ENCODE data around the gene TMEM150B.

The TMEM150B gene, protein sequence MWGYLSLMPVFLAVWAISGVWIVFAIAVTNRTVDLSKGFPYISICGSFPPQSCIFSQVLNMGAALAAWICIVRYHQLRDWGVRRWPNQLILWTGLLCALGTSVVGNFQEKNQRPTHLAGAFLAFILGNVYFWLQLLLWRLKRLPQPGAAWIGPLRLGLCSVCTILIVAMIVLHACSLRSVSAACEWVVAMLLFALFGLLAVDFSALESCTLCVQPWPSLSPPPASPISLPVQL

DNA sequence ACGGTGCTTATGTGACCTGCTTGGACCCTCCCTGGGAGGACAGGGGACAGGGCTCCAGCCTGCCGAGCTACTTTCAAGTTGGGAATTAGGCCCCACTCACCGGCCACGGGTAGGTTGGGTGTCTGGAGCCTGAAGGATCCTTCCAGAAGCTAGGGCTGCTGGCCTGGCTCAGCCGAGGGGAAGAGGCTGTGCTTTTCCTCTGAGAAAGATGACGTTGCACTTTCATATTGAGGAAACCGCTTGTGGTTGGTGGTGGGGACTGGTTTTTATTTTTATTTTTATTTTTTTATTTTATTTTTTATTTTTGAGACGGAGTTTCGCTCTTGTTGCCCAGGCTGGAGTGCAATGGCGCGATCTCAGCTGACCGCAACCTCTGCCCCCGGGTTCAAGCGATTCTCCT, at the start of gene TMEM150B:
Gene TMEM150B, minus strand, starts transcription at position 170 of the 400 bp plus-strand sequence. CDS start 4,305 bp downstream, outside the sequence.
- no peak for DNase-seq (ENCODE audit: low spot score)

DNA sequence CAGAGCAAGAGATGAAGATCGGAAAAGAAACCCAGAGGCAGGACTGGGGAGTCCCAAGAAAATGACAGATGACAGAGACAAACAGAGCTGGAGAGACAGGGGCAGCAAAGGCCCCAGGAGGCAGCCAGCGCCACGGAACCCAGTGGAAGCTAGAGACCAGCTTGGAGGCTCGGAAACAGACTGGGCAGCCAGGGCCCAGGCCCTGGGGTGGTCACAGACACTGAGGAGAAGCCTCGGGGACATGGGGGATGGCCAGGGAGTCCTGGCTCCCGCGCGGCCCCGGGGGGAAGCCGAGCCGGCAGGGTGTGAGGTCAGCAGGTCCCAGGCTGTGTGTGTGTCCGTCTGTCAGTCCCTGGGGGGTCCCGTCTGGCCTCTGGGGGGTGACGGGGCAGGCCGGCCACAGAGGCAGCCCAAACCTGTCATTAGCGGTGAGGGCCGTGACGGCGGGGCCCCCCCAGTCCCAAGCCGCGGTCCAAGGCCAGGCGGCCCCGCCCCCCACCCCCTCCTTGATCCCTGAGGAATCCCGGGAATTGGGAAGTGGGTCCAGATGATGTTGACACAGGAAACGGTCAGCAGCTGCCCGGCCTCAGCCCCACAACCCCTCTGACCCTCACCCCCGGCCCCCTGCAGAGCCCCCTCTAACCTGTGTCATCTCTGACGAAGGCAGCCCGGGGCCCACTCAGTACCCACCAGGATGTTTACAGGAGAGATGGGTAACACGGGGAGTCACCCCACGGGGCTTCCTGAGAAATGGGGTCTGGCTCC, 49.0 kb upstream of the TMEM150B start:
- no peak for DNase-seq (ENCODE audit: low spot score)

DNA sequence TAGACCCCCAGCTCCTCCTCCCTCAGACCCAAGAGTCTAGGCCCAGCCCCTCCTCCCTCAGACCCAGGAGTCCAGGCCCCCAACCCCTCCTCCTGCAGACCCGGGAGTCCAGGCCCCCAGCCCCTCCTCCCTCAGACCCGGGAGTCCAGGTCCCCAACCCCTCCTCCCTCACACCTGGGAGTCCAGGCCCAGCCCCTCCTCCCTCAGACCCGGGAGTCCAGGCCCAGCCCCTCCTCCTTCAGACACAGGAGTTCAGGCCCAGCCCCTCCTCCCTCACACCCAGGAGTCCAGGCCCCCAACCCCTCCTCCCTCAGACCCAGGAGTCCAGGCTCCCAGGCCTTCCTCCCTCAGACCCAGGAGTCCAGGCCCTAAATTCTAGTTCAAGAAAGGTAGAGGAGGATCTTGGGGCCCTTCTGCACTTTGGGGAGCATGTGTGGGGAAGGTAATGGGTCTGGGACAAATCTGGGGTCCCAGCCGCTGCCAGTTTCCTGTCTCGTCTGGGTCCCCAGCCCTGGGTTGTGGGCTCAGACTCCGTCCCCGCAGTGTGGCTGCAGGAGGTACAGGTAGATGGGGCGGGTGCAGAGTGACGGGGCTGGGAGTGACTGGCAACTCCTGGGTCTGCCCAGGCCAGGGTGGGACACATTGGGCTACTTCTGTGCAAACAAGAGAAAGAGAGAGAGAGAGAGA, 48.3 kb upstream of the TMEM150B start:
- DNase-seq (ENCODE audit: low spot score) = no peak

DNA sequence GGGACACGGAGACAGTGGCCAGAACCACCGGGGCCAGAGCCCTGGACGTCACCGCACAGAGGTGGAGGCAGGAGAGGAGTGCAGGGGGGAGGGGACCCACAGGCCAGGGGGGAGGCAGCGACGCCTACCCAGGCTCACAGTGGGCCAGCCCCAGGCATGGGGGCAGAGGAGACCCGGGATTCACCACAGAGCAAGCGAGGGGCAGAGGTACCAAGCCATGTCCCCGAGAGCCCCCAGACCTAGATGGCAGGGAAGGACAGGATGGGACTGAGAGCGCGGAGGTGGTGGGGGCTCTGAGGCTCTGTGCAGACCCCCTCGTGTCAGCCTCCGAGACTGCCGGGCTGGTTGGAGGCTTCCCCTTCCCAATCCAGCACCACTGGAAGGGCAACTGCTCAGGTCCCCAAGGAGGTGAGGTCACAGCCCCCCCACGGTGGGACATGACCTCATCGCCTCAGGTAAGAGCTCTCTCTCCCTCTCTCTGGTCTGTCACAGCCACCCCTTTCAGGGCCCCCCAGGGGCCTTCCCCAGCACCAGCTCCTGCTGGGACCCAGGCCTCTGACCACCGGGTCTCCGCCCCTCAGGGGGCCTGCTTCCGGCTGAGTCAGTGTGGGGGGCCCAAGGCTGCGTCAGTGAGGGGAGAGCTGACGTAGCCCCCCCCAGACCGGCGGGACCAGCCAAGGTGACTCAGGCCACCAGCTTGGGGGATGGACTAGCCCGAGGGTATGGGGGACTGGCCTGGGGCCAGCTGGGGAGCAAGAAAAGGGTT, 47.4 kb upstream of the TMEM150B start:
- no peak for DNase-seq (ENCODE audit: low spot score)

DNA sequence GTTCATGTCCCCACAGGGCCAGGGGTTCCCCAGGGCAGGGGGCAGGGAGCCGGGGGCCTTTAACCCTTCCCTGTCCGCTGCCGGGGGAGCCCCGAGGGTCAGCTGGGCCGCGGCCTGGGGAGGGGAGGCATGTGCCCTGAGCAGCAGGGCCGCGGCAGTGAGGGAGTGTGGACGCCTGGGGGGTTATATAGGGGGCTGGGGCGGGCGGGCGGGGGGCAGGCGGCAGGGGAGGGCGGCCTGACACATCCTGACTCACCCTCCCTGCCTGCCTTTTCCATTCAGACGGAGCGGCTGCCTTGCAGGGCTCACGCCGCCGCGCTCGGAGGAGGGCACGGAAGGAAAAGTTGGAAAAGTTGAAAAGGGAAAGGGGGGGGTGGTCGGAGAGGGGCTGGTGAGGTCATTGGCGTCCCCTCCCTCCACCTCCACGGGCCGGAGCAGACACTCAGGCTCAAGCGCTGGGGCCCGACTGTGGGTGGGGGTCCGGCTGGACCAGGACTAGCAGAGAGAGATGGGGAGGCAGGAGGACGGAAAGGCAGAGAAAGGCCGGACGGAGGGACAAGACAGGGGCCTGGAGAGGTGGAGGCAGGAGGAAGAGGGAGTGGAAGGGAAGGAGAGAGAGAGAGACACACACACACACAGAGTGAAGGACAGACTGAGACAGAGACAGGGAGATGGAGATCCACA, 45.3 kb upstream of the TMEM150B start, which contains the start of gene IL11:
Gene IL11, minus strand, starts transcription at position 159 of the 684 bp plus-strand sequence. Its CDS starts 153 bp downstream, at position 6.
- no peak for DNase-seq (ENCODE audit: low spot score)

DNA sequence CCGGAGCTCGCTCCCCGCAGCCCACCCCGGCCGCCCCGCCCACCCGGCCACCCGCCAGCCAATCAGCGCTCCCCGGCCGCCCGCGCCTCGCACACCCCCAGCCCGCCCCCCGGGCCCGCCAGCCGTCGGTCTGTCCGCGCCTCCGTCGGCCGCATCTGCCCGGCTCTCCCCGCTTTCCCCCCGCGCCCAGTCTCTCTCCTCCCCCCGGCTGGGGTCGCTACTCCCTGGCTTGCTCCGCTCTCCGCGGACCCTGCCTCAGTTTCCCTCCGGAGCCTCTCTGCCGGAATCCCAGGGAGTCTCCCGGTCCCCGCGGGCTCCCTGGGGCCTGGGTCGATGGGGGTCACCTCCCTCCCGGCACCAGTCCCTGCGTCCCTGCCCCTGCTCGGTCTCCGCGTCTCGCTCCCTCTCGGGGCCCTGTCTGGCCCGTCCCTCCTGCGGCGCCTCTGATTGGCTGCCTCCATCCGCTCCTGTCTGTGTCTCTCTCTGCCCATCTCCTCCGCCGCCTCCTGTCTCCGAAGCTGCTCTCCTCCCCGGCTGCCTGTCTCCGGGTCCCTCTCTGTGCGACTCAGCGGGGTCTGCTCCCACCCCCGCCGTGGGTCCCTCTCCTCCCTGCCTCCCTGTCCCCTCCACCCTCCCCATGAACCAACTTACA, 44.6 kb upstream of the TMEM150B start:
- DNase-seq (ENCODE audit: low spot score) = no peak

DNA sequence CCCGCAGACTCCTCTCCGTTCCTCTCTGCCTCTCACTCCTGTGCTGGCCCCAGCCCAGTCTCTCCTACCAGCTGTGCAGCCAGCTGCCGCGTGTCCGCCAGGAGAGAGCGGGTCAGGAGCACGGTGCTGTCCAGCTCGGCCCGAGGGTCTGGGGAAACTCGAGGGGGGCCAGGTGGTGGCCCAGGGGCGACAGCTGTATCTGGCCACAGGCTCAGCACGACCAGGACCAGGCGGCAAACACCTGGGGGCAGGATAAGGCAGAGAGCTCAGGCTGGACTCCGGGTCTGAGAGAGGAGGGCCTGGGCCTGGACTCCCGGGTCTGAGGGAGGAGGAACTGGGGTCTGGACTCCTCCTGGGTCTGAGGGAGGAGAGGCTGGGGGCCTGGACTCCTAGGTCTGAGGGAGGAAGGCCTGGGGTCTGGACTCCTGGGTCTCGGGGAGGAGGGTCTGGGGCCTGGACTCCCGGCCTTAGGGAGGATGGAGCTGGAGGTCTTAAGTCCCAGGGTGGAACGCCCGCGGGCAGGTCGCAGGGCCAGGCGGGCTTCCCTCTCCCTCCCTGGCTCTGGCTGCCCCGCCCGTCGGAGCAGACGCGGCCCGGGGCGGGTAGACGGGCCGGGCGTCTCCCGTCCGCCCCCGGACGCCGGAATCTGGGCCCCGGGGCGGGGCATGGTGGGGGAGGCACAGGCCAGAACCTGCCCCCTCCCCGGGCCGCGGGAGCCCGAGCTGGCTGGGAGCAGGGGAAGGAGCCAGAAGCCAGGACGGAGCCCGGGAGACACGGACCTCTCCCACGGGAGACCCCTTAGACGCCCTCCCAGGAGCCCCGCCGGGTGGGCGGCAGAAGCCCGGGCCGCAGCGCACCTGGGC, 43.8 kb upstream of the TMEM150B start:
- no peak for DNase-seq (ENCODE audit: low spot score)

DNA sequence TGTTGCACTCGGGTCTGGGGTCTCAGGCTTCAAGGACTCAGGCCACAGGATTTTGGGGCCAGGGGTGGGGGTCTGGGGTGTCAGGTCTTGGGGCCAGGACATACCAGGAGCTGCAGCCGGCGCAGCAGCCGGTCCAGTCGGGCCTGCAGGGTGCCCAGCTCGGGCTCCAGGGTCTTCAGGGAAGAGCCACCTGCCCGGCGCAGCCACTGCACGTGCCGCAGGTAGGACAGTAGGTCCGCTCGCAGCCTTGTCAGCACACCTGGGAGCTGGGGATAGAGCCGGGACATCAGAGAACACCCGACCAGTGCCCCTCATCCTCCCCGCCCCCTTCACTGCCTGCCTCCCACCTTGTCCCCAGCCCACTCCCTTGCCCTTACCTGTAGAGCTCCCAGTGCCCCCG, 43.0 kb upstream of the TMEM150B start:
- DNase-seq (ENCODE audit: low spot score) = no peak

DNA sequence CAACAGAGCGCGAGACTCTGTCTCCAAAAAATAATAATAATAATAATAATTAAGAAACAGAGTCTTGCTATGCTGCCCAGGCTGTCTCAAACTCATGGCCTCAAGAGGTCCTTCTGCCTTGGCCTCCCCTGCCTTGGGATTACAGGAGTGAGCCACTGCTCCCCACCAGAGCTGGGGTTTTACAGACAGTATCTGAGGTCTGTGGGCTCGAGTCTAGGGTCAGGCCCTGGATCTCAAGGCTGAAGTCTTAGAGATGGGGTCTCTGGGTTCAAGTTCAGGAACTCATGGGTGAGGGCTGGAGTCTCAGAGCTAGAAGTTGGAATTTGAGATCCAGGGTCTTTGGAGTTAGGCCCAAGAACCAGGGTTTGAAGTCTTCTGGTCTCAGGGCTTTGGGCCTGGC, 41.6 kb upstream of the TMEM150B start:
- no peak for DNase-seq (ENCODE audit: low spot score)

DNA sequence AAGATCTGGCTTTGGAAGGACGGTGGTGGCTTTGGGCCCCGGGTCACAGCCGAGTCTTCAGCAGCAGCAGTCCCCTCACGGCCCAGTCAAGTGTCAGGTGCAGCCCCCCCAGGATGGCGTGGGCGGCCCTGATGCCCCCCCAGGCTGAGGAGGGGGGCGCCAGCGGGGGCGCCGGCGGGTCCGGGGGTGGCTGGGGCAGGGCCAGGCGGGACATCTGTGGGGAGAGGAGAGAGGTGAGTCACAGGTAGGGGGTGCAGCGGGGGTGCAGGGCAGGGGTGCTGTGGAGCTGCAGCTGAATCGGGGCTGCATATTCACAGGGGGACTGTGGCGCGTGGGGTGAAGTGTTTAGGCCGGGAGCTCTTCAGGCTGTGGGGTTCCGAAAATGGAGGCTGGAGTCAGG, 40.8 kb upstream of the TMEM150B start:
- no peak for DNase-seq (ENCODE audit: low spot score)

DNA sequence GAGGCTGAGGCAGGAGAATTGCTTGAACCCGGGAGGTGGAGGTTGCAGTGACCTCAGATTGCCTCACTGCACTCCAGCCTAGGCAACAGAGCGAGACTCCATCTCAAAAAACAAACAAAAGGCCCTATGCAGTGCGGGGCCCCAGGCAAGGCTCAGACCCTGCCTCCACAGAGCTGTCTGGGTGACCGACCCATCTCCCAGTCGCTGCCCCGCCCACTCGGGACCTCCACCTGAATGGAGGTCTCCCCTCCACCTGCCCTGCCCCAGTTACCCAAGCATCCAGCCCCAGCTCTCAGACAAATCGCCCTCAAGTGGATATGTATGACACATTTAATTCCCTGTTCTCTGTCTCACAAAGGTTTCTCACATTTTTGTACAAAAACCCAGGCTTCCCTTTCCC, 40.1 kb upstream of the TMEM150B start:
- no peak for DNase-seq (ENCODE audit: low spot score)

DNA sequence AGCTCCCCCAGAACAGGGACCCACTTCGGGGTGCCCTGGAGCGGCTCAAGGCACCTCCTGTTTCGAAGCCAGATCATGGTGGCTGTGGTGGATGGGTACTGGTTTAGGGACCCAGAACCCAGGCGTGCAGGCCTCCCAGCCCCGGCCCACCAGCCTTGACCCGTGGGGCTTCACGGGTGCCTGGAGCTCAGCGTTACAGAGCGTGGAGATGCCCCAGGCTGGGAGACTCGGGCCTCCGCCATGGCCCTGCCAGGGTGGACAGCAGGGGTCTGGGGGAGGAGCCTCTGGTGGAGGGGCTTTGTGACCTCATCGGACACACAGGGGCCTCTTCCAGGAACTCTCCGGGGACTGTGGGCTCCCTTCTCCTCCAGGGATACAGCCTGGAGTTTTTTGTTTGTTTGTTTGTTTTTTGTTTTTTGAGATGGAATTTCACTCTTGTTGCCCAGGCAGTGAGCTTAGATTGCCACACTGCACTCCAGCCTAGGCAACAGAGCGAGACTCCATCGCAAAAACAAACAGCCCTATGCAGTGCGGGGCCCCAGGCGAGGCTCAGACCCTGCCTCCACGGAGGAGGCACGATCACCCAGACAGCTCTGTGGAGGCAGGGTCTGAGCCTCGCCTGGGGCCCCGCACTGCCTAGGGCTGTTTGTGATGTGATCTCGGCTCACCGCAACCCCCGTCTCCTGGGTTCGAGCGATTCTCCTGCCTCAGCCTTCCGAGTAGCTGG, 38.0 kb upstream of the TMEM150B start, which contains the start of gene GARIN5B:
Gene GARIN5B, minus strand, starts transcription at position 271 of the 727 bp plus-strand sequence. Its CDS starts 194 bp downstream, at position 77.
- no peak for DNase-seq (ENCODE audit: low spot score)

DNA sequence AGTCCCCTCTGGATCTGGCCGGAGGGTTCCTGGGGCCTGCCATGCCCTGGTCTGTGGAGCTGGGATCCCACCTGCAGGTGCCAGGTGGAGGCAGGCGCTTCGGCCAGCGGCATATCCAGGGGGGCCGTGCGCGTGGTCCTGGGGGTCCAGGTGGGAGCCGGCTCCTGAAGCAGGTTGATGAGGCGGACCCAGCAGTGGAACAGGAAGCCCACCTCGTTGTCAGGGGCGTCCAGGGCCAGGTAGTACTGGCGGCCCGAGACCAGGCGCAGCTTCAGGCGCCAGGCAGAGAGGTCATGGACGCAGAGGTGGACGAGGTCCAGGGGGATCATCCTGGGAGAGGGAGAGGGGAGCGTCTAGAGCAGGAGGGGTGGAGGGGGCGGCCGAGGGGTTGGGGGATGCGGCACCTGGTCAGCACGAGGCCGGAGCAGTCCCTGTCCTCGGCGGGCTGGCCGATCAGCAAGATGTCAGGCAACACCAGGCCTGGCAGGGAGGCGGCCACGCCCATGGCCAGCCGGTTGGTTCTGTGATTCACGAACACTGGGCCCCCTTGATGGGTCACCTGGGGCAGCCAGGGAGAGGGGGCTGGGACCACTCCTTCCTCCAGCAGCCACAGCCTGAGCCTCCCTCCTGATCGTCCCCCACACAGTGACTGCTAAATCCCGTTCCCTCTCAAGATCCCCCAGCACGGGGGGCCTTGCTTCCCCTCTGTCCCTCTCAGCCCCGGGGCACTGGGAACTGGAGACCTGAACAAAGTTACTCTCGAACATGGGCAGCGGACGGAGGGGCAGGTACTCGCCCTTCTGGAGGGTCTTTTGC, 37.2 kb upstream of the TMEM150B start:
- DNase-seq (ENCODE audit: low spot score) = no peak

DNA sequence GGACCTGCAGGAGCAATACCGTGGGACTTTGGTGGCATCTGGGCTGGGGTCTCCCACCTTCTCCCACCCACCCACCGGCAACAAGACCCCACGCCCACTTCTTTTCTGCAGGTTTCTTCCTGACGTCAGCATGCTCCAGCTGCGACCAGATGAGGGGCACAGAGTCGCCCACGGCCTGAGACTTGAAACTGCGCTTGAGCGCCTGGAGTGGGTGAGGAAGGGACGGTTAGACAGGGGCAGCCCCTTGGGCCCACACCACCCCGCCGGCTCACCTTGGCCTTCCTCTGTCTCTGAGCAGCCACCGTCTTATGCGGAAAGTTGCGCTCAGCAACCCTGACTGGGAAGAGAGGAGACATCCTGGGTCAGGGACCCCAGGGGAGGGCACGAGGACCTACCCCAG, 35.8 kb upstream of the TMEM150B start:
- no peak for DNase-seq (ENCODE audit: low spot score)

DNA sequence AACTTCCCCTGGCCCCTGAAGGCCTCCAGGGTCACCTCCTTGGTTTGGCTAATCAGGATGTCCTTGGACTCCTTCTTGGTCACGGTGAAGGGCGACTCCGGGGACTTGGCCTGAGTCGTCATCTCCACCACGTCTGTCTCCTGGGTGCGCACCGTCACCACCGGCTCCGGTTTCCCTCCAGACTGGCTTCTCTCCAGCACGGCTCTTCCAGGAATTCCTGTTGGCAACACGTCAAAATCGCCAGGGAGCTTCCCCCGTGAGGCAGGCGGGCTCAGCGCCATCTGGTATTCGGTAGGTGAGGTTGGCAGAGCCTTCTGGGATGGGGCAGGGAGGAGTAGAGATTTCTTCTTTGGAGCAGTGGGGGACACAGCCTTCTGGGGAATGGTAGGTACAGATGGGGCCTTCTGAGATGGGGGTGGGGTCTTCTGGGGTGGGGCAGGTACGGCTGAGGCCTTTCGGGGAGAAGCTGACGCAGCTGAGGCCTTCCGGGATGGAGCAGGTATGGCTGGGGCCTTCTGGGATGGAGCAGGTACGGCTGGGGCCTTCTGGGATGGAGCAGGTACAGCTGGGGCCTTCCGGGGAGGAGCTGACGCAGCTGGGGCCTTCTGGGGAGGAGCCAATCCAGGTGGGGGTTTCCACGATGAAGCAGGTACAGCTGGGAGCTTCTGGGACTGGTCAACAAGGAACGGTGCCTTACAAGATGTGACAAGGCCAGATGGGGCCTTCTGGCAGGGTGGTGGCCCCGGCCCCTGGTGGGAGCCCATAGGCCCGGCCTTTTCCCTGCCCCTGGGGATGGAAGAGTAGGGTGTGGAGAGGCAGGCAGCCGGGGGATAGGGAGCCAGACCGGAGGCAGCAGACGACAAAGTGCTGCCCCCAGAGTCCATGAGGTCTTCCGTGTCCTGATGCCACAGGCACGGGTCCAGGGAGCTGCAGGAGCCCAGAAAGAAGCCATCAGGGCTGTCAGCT, 34.1 kb upstream of the TMEM150B start:
- no peak for DNase-seq (ENCODE audit: low spot score)

DNA sequence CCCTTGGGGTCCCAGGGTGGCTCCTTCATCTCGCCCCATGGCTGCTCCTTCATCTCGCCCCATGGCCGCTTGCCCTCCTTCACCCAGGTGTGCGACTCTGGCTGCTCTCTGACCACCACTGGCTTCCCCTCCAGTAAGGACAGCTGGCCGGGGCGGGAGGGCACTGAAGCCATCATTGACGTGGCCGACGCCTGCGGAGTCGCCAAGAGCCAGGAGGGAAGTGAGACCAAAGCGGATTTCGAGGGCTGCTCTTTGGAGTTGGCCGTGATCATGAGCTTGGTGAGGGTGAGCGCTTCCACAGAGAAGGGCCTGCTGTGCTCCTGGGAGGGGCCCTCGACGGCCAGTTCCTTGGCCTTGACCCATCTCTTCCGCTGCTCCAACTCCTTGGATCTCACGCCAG, 33.4 kb upstream of the TMEM150B start:
- no peak for DNase-seq (ENCODE audit: low spot score)

DNA sequence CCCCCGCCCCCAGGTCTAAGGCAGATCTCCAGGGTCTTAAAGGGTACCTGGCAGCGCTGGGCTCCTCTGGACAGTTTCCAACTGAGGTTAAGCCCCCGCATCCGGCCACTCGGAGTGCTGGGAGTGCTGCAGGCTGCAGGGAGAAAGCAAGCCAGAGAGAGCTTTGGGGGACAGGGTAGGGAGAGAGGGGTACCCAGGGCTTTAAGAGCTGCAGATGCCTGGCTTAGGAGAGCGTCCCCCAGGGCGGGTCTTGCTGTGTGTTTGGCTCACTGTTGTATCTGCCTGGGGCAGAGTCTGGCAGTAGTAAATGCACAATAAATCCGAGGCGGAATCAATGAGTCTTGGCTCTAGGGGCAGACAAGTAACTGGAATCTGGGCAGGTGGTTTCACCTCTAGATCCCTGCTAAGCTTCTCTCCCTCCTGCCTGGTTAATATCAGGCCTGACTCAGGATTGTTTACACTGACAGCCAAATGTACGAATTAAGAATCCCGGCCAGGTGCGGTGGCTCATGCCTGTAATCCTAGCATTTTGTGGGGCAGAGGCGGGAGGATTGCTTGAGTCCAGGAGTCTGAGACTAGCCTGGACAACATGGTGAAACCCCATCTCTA, 30.2 kb upstream of the TMEM150B start:
- no peak for DNase-seq (ENCODE audit: low spot score)
